Naive thymus-derived CD4-positive, alpha-beta T cell (primary cell): ENCODE measurements around the gene TCEAL1. TPM values are rescaled to one million over a fixed set of nuclear protein-coding genes. Genes with fewer than 3 reads are reported as not detected.

Source experiments
- ATAC-seq: fragments of 150-1000 bp; cut with Tn5 transposase; 2 replicates; pipeline ENCODE4 v1.10.0; 2021; ENCODE audit warnings: mild to moderate bottlenecking, moderate library complexity
- CTCF ChIA-PET: fragments of 350-600 bp; sonication (Branson Sonifier 250); formaldehyde crosslinking; loops from one replicate; lab custom pipeline; 2021; ENCODE audit warnings: antibody characterized with exemption; lab: Charles Lee
- POLR2A ChIA-PET: fragments of 350-600 bp; sonication (Branson Sonifier 250); formaldehyde crosslinking; loops from one replicate; lab custom pipeline; 2021; ENCODE audit warnings: antibody characterized with exemption, inconsistent platforms; lab: Charles Lee
- DNase-seq, 9 donors: peaks; one replicate each; pipeline versions ENCODE4 v3.0.0 to v3.0.0-alpha.2; 2020 to 2022; ENCODE audit warnings: mixed read lengths in 1 of 9
- H3K27ac ChIP-seq: one replicate; pipeline ENCODE4 v1.7.0; 2013; ENCODE audit warnings: mild to moderate bottlenecking, low read depth, low read length, moderate library complexity
- H3K27me3 ChIP-seq, 2 donors: one replicate each; pipeline ENCODE4 v1.7.0; 2013; ENCODE audit warnings: low read length in 2 of 2, mild to moderate bottlenecking in 2 of 2, moderate library complexity in 2 of 2; ENCODE audit not compliant: control insufficient read depth in 2 of 2, insufficient read depth in 2 of 2
- H3K36me3 ChIP-seq, 3 experiments: 1 replicate in 2 of 3; 2 replicates in 1 of 3; pipeline ENCODE4 v1.7.0; 2013; ENCODE audit warnings: low read length in 3 of 3, mild to moderate bottlenecking in 3 of 3, moderate library complexity in 1 of 3; ENCODE audit not compliant: insufficient read depth in 3 of 3, control insufficient read depth in 2 of 3
- H3K4me1 ChIP-seq, 2 donors: one replicate each; pipeline ENCODE4 v1.7.0; 2013; ENCODE audit warnings: low read length in 2 of 2, mild to moderate bottlenecking in 2 of 2, moderate library complexity in 1 of 2; ENCODE audit not compliant: control insufficient read depth in 2 of 2, insufficient read depth in 2 of 2
- H3K4me3 ChIP-seq: 2 replicates; pipeline ENCODE4 v1.7.0; 2013; ENCODE audit warnings: mild to moderate bottlenecking, low read length
- H3K9me3 ChIP-seq, 3 experiments: 1 replicate in 2 of 3; 2 replicates in 1 of 3; pipeline ENCODE4 v1.7.0; 2013; ENCODE audit warnings: low read length in 3 of 3; ENCODE audit not compliant: control insufficient read depth in 2 of 3
- H3K27ac Mint-ChIP-seq, 9 donors: one replicate each; pipeline ENCODE4 v1.8.0; 2020 to 2022; ENCODE audit warnings: mixed read lengths in 9 of 9, mild to moderate bottlenecking in 8 of 9, moderate library complexity in 5 of 9, inconsistent platforms in 2 of 9
- H3K27me3 Mint-ChIP-seq, 5 donors: one replicate each; pipeline ENCODE4 v1.8.0; 2021 to 2022; ENCODE audit warnings: mixed read lengths in 5 of 5, mild to moderate bottlenecking in 1 of 5
- H3K36me3 Mint-ChIP-seq, 5 donors: one replicate each; pipeline ENCODE4 v1.8.0; 2020 to 2022; ENCODE audit warnings: mixed read lengths in 5 of 5, mild to moderate bottlenecking in 3 of 5, inconsistent platforms in 1 of 5
- H3K4me1 Mint-ChIP-seq, 7 donors: one replicate each; pipeline ENCODE4 v1.8.0; 2020 to 2022; ENCODE audit warnings: mixed read lengths in 7 of 7, mild to moderate bottlenecking in 3 of 7, inconsistent platforms in 1 of 7
- H3K4me3 Mint-ChIP-seq, 10 donors: one replicate each; pipeline ENCODE4 v1.8.0; 2020 to 2022; ENCODE audit warnings: mild to moderate bottlenecking in 10 of 10, mixed read lengths in 10 of 10, moderate library complexity in 6 of 10, inconsistent platforms in 2 of 10
- H3K9me3 Mint-ChIP-seq, 11 donors: one replicate each; pipeline ENCODE4 v1.8.0; 2020 to 2022; ENCODE audit warnings: mixed read lengths in 11 of 11, mild to moderate bottlenecking in 4 of 11, inconsistent platforms in 1 of 11, moderate library complexity in 1 of 11
- intact Hi-C, 2 donors: fragments of 100-400 bp; cut with micrococcal nuclease; formaldehyde crosslinking; loops; one replicate each; pipeline ENCODE4 v1.15.1; 2023
- polyA plus RNA-seq, 2 donors: library from polyadenylated mRNA; unstranded; fragments of 300-500 nt; fragmentation: Illumina TruSeq; gene quantifications; one replicate each; pipeline ENCODE4 v1.2.3, GENCODE V29; 2021
- total RNA-seq, 6 experiments: library from RNA in 5 of 6; stranded (reverse) in 5 of 6; gene quantifications; 1 replicate in 5 of 6; 2 replicates in 1 of 6; pipeline ENCODE4 v1.2.3 and lab custom pipeline; 2021 to 2026

TCEAL1 gene, protein sequence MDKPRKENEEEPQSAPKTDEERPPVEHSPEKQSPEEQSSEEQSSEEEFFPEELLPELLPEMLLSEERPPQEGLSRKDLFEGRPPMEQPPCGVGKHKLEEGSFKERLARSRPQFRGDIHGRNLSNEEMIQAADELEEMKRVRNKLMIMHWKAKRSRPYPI
- total RNA-seq (10 to 100 TPM in 2 of 5 experiments, 1 to 10 TPM in 3; 3.3 to 14.3 (median 5.0) TPM), polyA plus RNA-seq (10 to 100 TPM; 13.5 to 20.6 TPM), total RNA-seq (lab: John Stamatoyannopoulos, UW) (3.4 reads per million, percentile 18 among the genes with 10 or more reads in this experiment)

DNA sequence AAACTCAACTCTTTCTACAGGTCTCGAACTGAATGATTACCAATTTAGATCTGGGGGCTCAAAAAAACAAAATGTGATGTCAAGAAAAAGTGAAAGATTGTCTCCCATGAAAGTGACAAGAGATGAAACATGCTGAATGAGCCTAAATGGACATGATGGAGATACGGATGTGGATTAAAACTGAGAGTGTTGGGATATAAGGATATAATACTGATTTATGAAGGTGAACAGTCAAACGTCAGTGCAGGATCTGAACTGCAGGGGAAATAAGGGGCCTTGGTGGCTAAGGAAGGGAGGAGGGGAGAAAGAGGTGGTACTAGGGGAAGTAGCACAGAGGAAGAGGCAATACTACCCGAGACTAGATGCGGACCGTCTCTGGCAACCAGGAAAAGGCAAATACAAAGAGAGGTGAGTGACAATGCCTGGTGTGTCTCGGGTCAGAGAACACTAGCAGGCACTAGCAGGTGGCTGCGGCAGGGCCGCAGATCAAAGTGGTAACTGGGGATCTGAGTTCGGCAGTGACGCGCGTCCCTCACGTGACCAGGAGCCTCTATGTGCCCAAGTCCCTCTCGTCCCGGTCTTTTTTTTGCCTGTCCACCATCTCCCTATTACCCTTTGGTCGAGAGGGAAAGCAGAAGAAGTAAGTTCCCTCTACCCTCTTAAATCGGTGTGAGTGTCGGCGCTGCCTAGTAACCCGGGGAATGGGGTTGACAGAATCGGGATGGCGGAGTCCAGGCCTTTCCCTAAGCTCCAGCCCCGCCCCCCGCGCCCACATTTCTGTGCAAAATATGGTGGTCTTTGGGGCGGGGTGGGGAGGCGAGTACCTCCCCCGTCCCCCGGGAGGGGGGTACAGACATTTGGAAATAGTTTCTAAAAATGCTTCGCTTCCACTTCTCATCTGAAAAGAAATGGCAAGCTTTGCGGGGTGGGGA is at the start of gene TCEAL1:
Gene TCEAL1 (plus strand): TSS at position 590 of the 932 bp plus-strand sequence. CDS start 942 bp downstream, outside the sequence.
- Mint-ChIP-seq H3K9me3 (no peaks in the 10 kb centered on the region), H3K27me3 (no peaks in the 10 kb centered on the region), H3K4me1 (peaks cover 7 to 19% (median 14%) of the 10 kb centered on the region in 7 donors), H3K36me3 (peaks cover 0 to 2% (median 0%) of the 10 kb centered on the region in 5 donors), H3K4me3 (peak within 1 kb of the TSS; percentile 80 to 93 (median 89)), H3K27ac (peak within 1 kb of the TSS; percentile 17 to 91 (median 81))
- Histone ChIP-seq H3K9me3 (no peaks in the 10 kb centered on the region), H3K27ac (peak within 1 kb of the TSS; percentile 75), H3K4me1 (no peaks in the 10 kb centered on the region), H3K27me3 (no peaks in the 10 kb centered on the region), H3K36me3 (no peaks in the 10 kb centered on the region), H3K4me3 (peak within 1 kb of the TSS; percentile 71)
- POLR2A ChIA-PET, result no interaction called here
- intact Hi-C loops, result loop anchor here (1.0 to 10.0 kb wide), 7 partner anchors 22 to 289 kb away; partner anchors contain the start of genes MORF4L2 (in 2 of the 2) and TCEAL3 (in 1 of the 2)
- peak in 7 of 9 donors; percentile 16 to 33 (median 25) for DNase-seq
- CTCF ChIA-PET, result no interaction called here
- peak; percentile 80 for ATAC-seq

DNA sequence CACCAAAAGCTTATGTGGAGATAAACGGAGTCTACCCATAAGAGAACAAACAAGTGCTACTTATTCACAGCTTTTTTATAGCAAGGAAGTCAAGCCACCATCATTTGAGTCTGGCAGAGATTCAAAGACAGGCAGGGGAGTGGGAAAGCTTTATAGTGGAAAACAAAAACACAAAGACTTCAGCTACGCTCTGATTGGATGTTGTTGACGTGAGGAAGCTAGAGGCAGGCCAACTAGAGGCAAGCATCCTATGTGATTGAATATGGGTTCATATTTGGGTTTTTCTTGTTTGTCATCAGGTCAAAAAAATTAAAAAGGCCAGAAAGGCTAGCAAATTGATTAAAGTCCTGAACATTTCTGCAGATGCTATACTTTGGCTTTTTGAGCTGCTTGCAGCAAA is 44.2 kb upstream of the TCEAL1 start:
- Histone ChIP-seq H3K27ac (no peak overlapping the region), H3K27me3 (no peaks in the 10 kb centered on the region), H3K9me3 (no peaks in the 10 kb centered on the region), H3K4me1 (no peaks in the 10 kb centered on the region), H3K4me3 (no peak overlapping the region), H3K36me3 (no peaks in the 10 kb centered on the region)
- ChIA-PET CTCF (no interaction called here), POLR2A (no interaction called here)
- Mint-ChIP-seq H3K4me3 (peak overlapping the region; percentile 42 to 95 (median 85)), H3K36me3 (peaks cover 0 to 2% (median 0%) of the 10 kb centered on the region in 5 donors), H3K27ac (peak overlapping the region in 3 of 9 donors; percentile 9 to 24 (median 21)), H3K9me3 (peaks cover 0 to 4% (median 0%) of the 10 kb centered on the region in 11 donors), H3K4me1 (peaks cover 2 to 21% (median 13%) of the 10 kb centered on the region in 7 donors), H3K27me3 (peaks cover 0 to 31% (median 0%) of the 10 kb centered on the region in 5 donors)
- intact Hi-C loops, result no loop called here
- DNase-seq (no peak), ATAC-seq (no peak)

DNA sequence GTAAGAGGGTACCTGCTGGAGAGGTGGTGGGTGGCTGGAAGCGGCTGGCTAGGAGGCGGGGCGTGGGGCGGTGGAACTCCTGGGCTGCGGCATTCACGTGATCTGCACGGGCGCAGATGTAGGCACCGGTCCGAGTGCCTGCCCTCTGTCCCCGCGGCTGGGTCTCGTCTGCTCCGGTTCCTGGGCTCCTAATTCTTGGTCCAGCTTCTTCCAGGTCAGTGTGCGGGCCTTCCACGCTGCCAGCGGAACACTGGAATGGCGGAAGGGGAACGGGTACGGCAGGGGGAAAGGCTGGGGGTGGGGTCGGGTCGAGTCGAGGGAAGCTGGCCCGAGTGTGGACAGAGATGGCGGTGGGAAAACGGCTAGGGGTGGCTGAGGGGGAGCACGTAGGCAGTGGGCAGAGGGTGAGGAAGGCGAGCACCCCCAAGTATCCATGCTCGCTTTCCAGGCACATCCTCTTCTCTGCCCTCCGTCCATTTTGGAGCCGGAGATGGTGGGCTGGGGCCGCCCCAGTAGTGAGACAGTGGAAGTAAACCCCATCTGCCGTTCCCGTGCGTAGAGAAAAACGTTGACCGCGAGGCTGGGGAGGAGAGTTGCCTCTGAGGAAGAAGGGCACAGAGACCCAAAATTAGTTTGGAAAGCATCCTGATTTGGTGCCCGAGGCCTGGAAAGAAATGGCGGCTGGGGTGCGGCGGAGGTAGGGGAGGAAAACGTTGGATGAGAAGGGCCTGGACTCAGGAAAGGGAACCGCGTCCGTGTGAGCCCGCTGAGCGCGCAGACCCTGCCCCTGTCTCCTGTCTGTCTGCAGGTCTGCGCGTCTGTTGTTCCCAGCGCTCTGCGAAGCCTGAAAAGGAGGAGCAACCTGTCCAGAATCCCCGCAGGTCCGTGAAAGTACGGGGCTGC is 43.1 kb upstream of the TCEAL1 start, which contains the start of gene TCEAL4:
Gene TCEAL4 (plus strand): TSS at position 105 of the 903 bp plus-strand sequence. CDS start 1,161 bp downstream, outside the sequence.
- peak within 1 kb of the TSS; percentile 64 for H3K27ac ChIP-seq
- POLR2A ChIA-PET, result no interaction called here
- H3K4me3 Mint-ChIP-seq, result peak within 1 kb of the TSS; percentile 84 to 95 (median 88)
- peaks cover 0 to 2% (median 0%) of the 10 kb centered on the region in 5 donors for H3K36me3 Mint-ChIP-seq
- H3K27ac Mint-ChIP-seq, result peak within 1 kb of the TSS in 8 of 9 donors; percentile 21 to 94 (median 60)
- CTCF ChIA-PET, result no interaction called here
- no peaks in the 10 kb centered on the region for H3K4me1 ChIP-seq
- no peaks in the 10 kb centered on the region for H3K9me3 ChIP-seq
- peak within 1 kb of the TSS; percentile 59 for H3K4me3 ChIP-seq
- intact Hi-C loops, result loop anchor here in 1 of 2 donors (1.0 kb wide), 1 partner anchor 101 kb away; the partner anchor contains the start of gene MORF4L2
- ATAC-seq (peak; percentile 83), DNase-seq (peak; percentile 1 to 21 (median 10))
- H3K27me3 Mint-ChIP-seq, result peaks cover 0 to 28% (median 0%) of the 10 kb centered on the region in 5 donors
- H3K4me1 Mint-ChIP-seq, result peaks cover 4 to 24% (median 14%) of the 10 kb centered on the region in 7 donors
- no peaks in the 10 kb centered on the region for H3K27me3 ChIP-seq
- H3K9me3 Mint-ChIP-seq, result peaks cover 0 to 4% (median 0%) of the 10 kb centered on the region in 11 donors
- H3K36me3 ChIP-seq, result no peaks in the 10 kb centered on the region

DNA sequence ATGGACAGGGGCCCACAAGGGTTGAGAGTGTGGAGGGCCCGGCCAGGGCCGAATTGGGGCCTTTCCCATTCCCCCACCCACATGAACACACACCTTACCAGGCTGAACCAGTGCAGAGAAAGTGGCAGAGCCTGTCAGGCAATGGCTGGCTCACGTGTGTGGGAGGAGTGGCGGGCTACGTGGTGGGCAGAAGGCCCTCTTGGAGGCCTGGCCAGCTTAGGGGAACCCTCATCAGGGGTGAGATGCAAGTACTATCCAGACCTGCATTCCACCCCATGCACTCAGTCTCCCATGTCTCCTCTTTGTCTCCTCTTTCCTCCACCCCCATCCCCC is 42.5 kb upstream of the TCEAL1 start:
- peak overlapping the region; percentile 84 to 95 (median 88) for H3K4me3 Mint-ChIP-seq
- POLR2A ChIA-PET, result no interaction called here
- H3K36me3 Mint-ChIP-seq, result peaks cover 0 to 2% (median 0%) of the 10 kb centered on the region in 5 donors
- H3K9me3 ChIP-seq, result no peaks in the 10 kb centered on the region
- no peaks in the 10 kb centered on the region for H3K4me1 ChIP-seq
- peak overlapping the region in 6 of 9 donors; percentile 10 to 83 (median 60) for H3K27ac Mint-ChIP-seq
- H3K27me3 ChIP-seq, result no peaks in the 10 kb centered on the region
- H3K4me1 Mint-ChIP-seq, result peaks cover 5 to 26% (median 16%) of the 10 kb centered on the region in 7 donors
- H3K27ac ChIP-seq, result no peak overlapping the region
- CTCF ChIA-PET, result no interaction called here
- H3K9me3 Mint-ChIP-seq, result peaks cover 0 to 4% (median 0%) of the 10 kb centered on the region in 11 donors
- peaks cover 0 to 21% (median 0%) of the 10 kb centered on the region in 5 donors for H3K27me3 Mint-ChIP-seq
- DNase-seq (peak in 1 of 9 donors; percentile 3), ATAC-seq (no peak)
- H3K36me3 ChIP-seq, result no peaks in the 10 kb centered on the region
- peak overlapping the region; percentile 59 for H3K4me3 ChIP-seq
- intact Hi-C loops, result no loop called here

DNA sequence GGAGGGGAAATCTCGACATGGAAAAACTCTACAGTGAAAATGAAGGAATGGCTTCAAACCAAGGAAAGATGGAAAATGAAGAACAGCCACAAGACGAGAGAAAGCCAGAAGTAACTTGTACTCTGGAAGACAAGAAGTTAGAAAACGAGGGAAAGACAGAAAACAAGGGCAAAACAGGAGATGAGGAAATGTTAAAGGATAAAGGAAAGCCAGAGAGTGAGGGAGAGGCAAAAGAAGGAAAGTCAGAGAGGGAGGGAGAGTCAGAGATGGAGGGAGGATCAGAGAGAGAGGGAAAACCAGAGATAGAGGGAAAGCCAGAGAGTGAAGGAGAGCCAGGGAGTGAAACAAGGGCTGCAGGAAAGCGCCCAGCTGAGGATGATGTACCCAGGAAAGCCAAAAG is 42.1 kb upstream of the TCEAL1 start:
- CTCF ChIA-PET, result no interaction called here
- H3K9me3 ChIP-seq, result no peaks in the 10 kb centered on the region
- intact Hi-C loops, result no loop called here
- Mint-ChIP-seq H3K27ac (peak overlapping the region in 3 of 9 donors; percentile 1 to 82 (median 56)), H3K27me3 (peaks cover 0 to 19% (median 0%) of the 10 kb centered on the region in 5 donors), H3K4me1 (peaks cover 5 to 26% (median 16%) of the 10 kb centered on the region in 7 donors), H3K4me3 (peak overlapping the region in 9 of 10 donors; percentile 15 to 95 (median 89)), H3K9me3 (peaks cover 0 to 4% (median 0%) of the 10 kb centered on the region in 11 donors), H3K36me3 (peaks cover 0 to 2% (median 0%) of the 10 kb centered on the region in 5 donors)
- H3K4me1 ChIP-seq, result no peaks in the 10 kb centered on the region
- no peak overlapping the region for H3K4me3 ChIP-seq
- ATAC-seq, result no peak
- POLR2A ChIA-PET, result no interaction called here
- DNase-seq, result no peak
- H3K27me3 ChIP-seq, result no peaks in the 10 kb centered on the region
- no peaks in the 10 kb centered on the region for H3K36me3 ChIP-seq
- H3K27ac ChIP-seq, result no peak overlapping the region
